Thyroid gland (tissue), 4 donors: Measurements from ENCODE around the gene LYPD5. TPM values are rescaled to one million over a fixed set of nuclear protein-coding genes. Genes with fewer than 3 reads are reported as not detected.

Experiments
- DNase-seq, 2 donors: peaks; one replicate each; pipeline ENCODE4 v3.0.0-alpha.2; 2019
- H3K27ac ChIP-seq, 3 donors: fragments of 200-600 bp; sonication (generic); 1 replicate in 2 of 3; 2 replicates in 1 of 3; pipeline ENCODE4 v1.5.1; 2016 to 2019; ENCODE audit warnings: mild to moderate bottlenecking in 1 of 3, moderate library complexity in 1 of 3
- H3K27me3 ChIP-seq: fragments of 200-600 bp; sonication (generic); one replicate; pipeline ENCODE4 v1.5.1; 2019
- H3K36me3 ChIP-seq, 2 donors: fragments of 200-600 bp; sonication (generic); one replicate each; pipeline ENCODE4 v1.5.1; 2016 to 2019
- H3K4me1 ChIP-seq, 2 donors: fragments of 200-600 bp; sonication (generic); one replicate each; pipeline ENCODE4 v1.5.1; 2017 to 2019
- H3K4me3 ChIP-seq, 3 donors: fragments of 200-600 bp; sonication (generic); replicated peaks in 1 of 3; 1 replicate in 2 of 3; 2 replicates in 1 of 3; pipeline ENCODE4 v1.5.1; 2016; ENCODE audit warnings: mild to moderate bottlenecking in 1 of 3
- H3K9me3 ChIP-seq: fragments of 200-600 bp; sonication (generic); one replicate; pipeline ENCODE4 v1.5.1; 2017
- POLR2A ChIP-seq, 2 donors: fragments of 450-650 bp; IDR thresholded peaks; one replicate each; pipeline ENCODE4 v1.6.1; 2017; ENCODE audit warnings: antibody characterized with exemption in 2 of 2, mild to moderate bottlenecking in 2 of 2, moderate library complexity in 1 of 2
- WGBS, 2 donors: methylation state at CpG; one replicate each; pipeline ENCODE4 v1.1.5; 2017; 5-methylcytosine and 5-hydroxymethylcytosine counted together
- intact Hi-C: fragments of 100-400 bp; cut with DNase I; formaldehyde crosslinking; loops from one replicate; pipeline ENCODE4 v1.15.1; 2023
- total RNA-seq, 4 donors: library from RNA; depleted of rRNA; stranded (reverse); fragments of >200 nt; gene quantifications; one replicate each; pipeline ENCODE4 v1.2.3, GENCODE V29; 2016
- TF ChIP-seq, protein P1 (sequence below), 6 experiments: fragments of 200-600 bp in 3 of 6; fragments of 450-650 bp in 3 of 6; sonication (generic) in 3 of 6; IDR thresholded peaks; one replicate each; pipeline ENCODE4 v1.5.1; 2016 to 2019; ENCODE audit warnings: antibody characterized with exemption in 6 of 6, mild to moderate bottlenecking in 2 of 6, inconsistent platforms in 1 of 6, moderate library complexity in 1 of 6

The LYPD5 gene
- total RNA-seq, 4 donors from 2014 or later: 1.6 to 7.6 (median 2.5) TPM

DNA sequence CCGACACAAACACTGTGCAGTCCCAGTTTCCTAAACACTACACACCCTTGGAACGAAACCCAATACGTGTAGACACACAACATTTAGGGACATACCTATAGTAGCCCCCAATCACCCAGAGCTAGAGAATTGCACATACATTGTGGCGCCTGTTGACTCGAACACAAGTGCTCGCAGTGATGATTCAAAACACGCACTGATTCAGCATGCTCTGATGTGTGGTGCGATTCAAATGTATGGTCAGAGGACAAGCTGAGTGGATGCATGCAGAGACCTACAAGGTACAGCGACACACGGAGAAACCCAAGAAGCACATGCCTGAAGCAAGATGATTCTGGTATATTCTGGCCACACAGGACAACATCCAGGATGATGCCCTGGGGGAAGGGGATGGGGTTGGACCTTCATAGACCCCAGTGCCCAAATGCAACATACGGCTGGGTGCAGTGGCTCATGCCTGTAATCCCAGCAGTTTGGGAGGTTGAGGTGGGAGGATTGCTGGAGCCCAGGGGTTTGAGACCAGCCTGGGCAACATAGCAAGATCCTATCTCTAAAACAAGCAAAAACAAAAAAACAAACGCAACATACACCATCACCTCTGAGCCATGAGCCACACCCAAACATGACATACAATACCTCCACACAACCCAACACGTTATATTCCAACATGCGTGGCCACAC, 20.5 kb downstream of the LYPD5 start:
- Histone ChIP-seq H3K27me3 (no peaks in the 10 kb centered on the region), H3K4me3 (no peak overlapping the region), H3K4me1 (no peaks in the 10 kb centered on the region), H3K9me3 (no peaks in the 10 kb centered on the region), H3K36me3 (no peaks in the 10 kb centered on the region), H3K27ac (no peak overlapping the region)
- TF ChIP-seq POLR2A (IDR thresholded peaks at IDR 0.05): no peak
- TF ChIP-seq, protein P1, sequence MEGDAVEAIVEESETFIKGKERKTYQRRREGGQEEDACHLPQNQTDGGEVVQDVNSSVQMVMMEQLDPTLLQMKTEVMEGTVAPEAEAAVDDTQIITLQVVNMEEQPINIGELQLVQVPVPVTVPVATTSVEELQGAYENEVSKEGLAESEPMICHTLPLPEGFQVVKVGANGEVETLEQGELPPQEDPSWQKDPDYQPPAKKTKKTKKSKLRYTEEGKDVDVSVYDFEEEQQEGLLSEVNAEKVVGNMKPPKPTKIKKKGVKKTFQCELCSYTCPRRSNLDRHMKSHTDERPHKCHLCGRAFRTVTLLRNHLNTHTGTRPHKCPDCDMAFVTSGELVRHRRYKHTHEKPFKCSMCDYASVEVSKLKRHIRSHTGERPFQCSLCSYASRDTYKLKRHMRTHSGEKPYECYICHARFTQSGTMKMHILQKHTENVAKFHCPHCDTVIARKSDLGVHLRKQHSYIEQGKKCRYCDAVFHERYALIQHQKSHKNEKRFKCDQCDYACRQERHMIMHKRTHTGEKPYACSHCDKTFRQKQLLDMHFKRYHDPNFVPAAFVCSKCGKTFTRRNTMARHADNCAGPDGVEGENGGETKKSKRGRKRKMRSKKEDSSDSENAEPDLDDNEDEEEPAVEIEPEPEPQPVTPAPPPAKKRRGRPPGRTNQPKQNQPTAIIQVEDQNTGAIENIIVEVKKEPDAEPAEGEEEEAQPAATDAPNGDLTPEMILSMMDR (IDR thresholded peaks at IDR 0.05): no peak
- no peak for DNase-seq
- 81 to 91% methylated on average over 13 to 14 of the region's 14 CpGs for WGBS, 2 donors
- intact Hi-C loops: loop anchor here (5.0 kb wide), 1 partner anchor 34 kb away; no protein-coding TSS in a partner anchor

DNA sequence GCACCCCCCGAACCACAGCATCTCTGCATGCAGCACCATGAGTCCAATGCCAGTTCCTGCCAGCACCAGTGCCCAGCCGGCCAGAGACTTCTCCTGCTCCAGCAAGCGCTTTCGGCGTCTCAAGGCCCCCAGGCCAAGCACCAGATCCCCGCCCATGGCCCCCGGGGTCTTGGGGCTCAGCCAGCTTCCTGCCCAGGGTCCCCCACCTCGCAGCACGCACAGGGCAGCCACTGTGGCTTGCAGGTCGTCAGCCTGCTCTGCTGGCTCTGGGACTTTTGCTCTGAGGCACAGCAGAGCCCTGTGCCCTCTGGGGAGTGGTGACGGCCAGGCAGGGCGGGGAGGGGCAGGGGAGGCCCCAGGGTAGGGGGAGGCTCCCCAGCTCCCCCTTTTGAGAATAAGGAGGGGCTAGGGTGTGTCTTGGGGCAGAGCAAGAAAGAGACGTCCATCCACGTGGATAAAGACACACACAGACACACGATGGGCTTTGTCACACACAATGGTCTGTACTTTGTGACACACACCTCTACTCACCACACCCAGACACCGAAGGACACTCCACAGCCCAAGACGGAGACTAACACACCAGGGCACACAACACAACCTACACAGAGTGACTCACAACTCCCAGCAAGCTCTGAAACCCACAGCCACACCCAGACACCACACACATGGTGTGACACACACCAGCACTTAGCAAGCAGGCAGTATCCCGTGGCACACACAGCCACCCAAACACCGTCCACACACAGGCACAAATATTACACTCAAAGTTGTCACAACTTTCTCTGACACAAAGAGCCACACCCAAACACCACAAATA, 21.3 kb downstream of the LYPD5 start, which contains the start of gene KCNN4:
Gene KCNN4, minus strand, starts transcription at position 268 of the 820 bp plus-strand sequence. Its CDS starts 112 bp downstream, at position 156.
- WGBS, 2 donors: 34 to 40% methylated on average over 9 to 11 of the region's 19 CpGs
- Histone ChIP-seq H3K27me3 (no peaks in the 10 kb centered on the region), H3K36me3 (no peaks in the 10 kb centered on the region), H3K27ac (no peak within 1 kb of the TSS), H3K9me3 (no peaks in the 10 kb centered on the region), H3K4me3 (no peak within 1 kb of the TSS), H3K4me1 (no peaks in the 10 kb centered on the region)
- intact Hi-C loops: loop anchor here (5.0 kb wide), 1 partner anchor 34 kb away; no protein-coding TSS in a partner anchor
- no peak for DNase-seq
- TF ChIP-seq, protein P1 (IDR thresholded peaks at IDR 0.05): no peak
- TF ChIP-seq POLR2A (IDR thresholded peaks at IDR 0.05): no peak

DNA sequence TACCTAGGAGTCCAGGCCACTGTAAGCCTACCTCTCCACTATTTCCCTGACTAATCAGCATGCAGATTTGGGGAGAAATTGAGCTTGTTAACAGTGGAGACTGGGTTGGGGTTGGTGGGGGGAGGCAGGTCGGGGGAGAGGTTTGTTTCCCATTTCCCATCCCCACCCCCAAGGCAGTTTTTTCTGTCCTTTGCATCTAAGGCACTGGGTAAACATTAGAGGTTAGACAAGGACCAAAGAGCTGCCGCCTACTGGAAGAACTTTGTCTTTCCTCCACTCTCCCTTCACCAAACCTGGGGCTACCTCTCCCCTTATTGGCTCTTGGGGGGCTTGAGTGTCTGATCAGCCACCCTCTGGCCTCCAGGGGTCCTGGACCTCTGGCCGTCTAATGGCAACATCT, 22.4 kb downstream of the LYPD5 start:
- WGBS, 2 donors: 37 to 40% methylated on average over 3 of the region's 3 CpGs
- H3K36me3 ChIP-seq: no peaks in the 10 kb centered on the region
- DNase-seq: no peak
- intact Hi-C loops: loop anchor here (5.0 kb wide), 1 partner anchor 33 kb away; no protein-coding TSS in a partner anchor
- no peak overlapping the region for H3K4me3 ChIP-seq
- peaks cover under 1% of the 10 kb centered on the region for H3K27me3 ChIP-seq
- TF ChIP-seq, protein P1 (IDR thresholded peaks at IDR 0.05): no peak
- TF ChIP-seq POLR2A (IDR thresholded peaks at IDR 0.05): no peak
- H3K9me3 ChIP-seq: no peaks in the 10 kb centered on the region
- H3K27ac ChIP-seq: no peak overlapping the region
- peaks cover 0 to 2% of the 10 kb centered on the region in 2 donors for H3K4me1 ChIP-seq

DNA sequence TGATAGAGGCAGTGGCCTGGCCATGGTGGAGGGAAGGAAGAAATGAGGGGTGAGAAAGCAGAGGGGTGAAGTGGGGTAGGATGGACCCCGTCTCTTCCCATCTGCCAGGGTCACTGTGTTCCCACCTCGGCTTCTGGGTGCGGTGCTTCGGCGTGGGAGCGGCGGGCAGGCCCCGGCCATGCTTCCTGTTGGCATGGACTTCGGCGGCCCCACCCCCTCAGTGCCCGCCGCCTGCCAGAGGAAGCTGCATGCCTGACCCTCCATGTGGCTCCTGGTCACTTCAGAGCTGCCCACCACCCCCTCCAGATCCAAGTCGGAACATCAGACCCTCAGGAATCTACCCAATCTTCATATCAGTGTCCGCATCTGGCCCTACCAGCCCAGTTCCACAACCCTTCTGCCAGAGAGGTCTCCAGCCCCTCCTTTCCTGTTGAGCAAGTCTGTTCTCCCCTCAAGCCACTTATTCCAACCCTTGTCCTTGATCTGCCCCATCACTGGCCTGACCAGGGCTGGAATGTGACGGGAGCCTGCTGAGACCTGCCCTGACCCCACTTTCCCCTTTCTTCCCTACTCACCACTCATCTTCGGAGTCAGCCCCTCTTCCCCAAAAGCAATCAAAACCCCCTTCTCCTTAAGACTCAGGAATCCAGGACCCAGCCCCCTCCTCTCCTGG, 23.0 kb downstream of the LYPD5 start:
- H3K27ac ChIP-seq: no peak overlapping the region
- WGBS, 2 donors: 65 to 69% methylated on average over 11 to 16 of the region's 16 CpGs
- H3K4me3 ChIP-seq: no peak overlapping the region
- no peak for DNase-seq
- H3K4me1 ChIP-seq: peaks cover 5 to 7% of the 10 kb centered on the region in 2 donors
- TF ChIP-seq, protein P1 (IDR thresholded peaks at IDR 0.05): no peak
- TF ChIP-seq POLR2A (IDR thresholded peaks at IDR 0.05): no peak
- intact Hi-C loops: no loop called here
- no peaks in the 10 kb centered on the region for H3K9me3 ChIP-seq
- no peaks in the 10 kb centered on the region for H3K36me3 ChIP-seq
- peaks cover 6% of the 10 kb centered on the region for H3K27me3 ChIP-seq
